CD4-positive, alpha-beta T cell treated with Interleukin-17A for 4 hours (primary cell): Measurements from ENCODE around the gene CYSTM1.

ENCODE experiments used
- DNase-seq: peaks from one replicate; pipeline ENCODE4 v3.0.0-alpha.2; 2020; ENCODE audit warnings: mixed read lengths

Gene CYSTM1

DNA sequence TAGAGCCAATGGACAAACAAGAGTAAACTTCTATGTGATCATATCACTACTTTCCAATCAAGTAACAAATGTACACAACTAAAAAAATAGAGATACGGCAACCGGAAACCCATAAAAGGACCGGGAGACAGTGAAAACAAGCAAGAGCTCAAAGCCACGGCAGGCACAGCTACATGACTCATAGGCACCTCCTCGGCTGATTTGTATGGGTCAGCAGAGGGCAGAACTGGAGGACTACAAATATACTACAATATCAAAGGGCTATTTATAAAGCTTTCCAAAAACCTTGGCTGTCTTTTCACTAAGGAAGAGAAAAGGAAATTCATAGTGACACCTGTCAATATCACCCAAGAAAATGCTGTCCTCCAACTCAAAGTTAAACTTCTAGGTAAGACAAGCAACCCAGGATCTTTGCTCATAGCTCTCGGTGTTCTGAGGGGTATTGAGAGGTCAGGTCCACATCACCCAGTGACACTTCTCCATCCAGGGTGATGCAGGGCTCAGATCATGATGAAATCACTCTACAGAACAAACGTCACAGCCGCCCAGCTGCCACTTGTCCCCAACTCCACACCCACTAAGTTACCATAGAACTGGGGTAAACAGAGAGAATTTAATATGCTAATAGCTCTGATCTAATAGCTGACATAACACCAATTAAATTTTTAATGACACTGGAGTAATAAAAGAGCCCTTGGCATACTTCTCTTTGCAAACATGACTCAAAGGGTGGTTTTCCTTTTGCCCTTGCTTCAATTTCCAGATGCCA lies 86.6 kb downstream of the CYSTM1 start:
- DNase-seq: peak; percentile 40

DNA sequence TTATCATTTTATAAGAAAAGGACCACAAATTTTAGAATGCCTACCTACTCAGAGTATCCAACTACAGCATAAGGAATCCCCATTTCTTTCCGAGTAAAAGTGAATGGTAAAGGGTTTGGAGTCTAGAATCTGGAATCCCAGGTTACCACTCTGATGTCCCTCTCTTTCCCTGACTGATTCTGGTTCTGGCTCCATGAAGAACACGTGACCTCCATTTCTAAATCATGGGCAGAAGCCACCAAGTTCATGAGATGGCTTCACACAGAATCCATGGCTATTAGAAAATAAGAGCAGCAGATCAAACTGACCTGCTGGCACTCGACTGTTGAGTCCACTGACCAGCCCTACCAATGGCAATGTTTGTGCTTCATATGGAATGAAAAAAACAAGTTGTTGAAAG lies 87.2 kb downstream of the CYSTM1 start:
- no peak for DNase-seq

GRCh38 chr5:140262839-140263238 lies 87.9 kb downstream of the CYSTM1 start:
- no peak for DNase-seq

- no peak for DNase-seq
These were observed 90.9 kb downstream of the CYSTM1 start for GRCh38 chr5:140265845-140266244.

DNA sequence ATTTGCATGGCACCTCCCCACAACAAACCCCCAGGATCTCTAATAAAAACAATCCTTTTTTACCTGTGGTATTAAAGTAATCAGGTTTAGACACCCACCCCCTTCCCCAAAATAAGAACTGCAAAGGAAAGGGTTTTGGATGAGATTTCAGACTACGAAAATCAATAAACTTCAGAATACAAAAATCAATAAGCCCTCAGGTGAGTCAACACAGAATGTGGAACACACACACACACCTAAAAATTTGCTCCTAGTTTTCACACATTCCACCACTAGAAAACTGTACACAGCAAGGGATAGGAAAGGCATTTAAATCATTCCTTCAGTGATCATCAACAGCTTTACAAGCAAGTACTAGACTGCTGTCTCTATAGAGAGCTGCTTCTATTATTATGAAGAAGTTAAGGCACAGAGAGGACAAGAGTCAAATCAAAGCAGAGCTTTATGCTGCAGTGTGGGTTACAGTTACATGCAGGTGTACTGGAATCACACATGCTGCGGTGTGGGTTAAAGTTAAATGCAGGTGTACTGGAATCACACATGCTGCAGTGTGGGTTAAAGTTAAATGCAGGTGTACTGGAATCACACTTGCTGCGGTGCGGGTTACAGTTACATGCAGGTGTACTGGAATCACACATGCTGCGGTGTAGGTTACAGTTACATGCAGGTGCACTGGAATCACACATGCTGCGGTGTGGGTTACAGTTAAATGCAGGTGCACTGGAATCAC lies 91.6 kb downstream of the CYSTM1 start:
- DNase-seq: no peak

DNA sequence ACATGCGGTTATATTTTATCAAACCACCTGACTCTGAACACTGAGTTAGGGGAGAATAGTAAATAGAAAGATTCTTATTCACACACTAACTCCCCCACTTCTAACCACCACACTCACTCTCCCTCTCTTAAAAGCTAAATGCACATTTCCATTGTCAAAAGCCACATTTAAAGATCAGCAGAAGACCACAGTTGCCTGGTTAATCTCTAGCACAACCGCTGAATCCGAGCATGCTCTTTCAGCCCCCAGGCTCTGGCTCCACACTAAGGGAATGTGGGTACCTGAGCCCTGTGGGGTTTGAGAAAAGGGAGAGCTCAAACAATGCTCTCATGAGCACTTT lies 92.2 kb downstream of the CYSTM1 start:
- DNase-seq: no peak

GRCh38 chr5:140267559-140268018 lies 92.6 kb downstream of the CYSTM1 start:
- DNase-seq: no peak

GRCh38 chr5:140270008-140270407 lies 95.0 kb downstream of the CYSTM1 start:
- DNase-seq: no peak

GRCh38 chr5:140273401-140273877 lies 98.5 kb downstream of the CYSTM1 start:
- DNase-seq: no peak

GRCh38 chr5:140275837-140276236 lies 100.8 kb downstream of the CYSTM1 start:
- no peak for DNase-seq

- no peak for DNase-seq
These were observed 107.3 kb downstream of the CYSTM1 start for GRCh38 chr5:140282266-140282665.

- DNase-seq: no peak
These were observed 109.0 kb downstream of the CYSTM1 start for GRCh38 chr5:140284013-140284412.

DNA sequence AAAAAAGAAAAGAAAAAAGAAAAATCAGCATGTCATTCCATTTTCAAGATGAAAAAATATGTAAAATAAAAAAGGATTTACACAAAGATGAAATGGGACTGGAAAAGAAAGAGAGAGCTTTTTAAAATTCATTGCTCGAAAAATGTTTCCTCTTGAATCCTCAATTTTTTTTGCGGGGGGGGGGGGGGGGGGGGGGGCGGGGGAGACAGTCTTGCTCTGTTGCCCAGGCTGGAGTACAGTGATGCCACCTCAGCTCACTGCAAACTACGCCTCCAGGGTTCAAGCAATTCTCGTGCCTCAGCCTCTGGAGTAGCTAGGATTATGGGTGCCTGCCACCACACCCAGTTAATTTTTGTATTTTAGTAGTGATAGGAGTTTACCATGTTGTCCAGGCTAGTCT lies 111.4 kb downstream of the CYSTM1 start:
- no peak for DNase-seq

DNA sequence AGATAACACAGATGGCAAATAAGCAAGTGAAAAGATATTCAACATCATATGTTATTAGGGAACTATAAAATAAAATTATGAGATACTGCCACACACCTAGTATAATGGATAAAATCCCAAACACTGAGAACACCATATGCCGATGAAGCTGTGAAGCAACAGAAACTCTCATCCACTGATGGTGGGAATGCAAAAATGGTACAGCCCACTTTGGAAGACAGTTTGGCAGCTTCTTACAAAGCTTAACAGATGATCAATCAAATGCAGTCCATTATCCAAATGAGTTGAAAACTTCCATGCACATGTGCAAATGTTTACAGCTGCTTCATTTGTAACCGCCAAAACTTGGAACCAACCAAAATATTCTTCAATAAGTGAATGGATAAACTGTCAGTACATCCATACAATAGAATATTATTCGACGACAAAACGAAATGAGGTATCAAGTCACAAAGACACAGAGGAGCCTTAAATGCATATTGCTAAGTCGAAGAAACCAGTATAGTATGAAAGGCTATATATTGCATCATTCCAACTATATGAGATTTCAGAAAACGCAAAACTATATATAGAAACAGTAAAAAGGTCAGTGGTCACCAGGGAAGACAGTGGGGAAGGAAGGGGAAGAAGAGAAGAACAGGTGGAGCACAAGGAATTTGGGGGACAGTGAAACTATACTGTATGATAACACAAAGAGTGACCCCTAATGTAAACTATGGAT lies 113.0 kb downstream of the CYSTM1 start:
- no peak for DNase-seq

GRCh38 chr5:140292212-140293036 lies 117.4 kb downstream of the CYSTM1 start:
- DNase-seq: no peak
